ENCODE data around the gene ZNF879.

The ZNF879 gene

GRCh38 chr5:178988436-178989220 is 35.0 kb upstream of the ZNF879 start:
- TF ChIP-seq, protein P1, sequence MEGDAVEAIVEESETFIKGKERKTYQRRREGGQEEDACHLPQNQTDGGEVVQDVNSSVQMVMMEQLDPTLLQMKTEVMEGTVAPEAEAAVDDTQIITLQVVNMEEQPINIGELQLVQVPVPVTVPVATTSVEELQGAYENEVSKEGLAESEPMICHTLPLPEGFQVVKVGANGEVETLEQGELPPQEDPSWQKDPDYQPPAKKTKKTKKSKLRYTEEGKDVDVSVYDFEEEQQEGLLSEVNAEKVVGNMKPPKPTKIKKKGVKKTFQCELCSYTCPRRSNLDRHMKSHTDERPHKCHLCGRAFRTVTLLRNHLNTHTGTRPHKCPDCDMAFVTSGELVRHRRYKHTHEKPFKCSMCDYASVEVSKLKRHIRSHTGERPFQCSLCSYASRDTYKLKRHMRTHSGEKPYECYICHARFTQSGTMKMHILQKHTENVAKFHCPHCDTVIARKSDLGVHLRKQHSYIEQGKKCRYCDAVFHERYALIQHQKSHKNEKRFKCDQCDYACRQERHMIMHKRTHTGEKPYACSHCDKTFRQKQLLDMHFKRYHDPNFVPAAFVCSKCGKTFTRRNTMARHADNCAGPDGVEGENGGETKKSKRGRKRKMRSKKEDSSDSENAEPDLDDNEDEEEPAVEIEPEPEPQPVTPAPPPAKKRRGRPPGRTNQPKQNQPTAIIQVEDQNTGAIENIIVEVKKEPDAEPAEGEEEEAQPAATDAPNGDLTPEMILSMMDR (IDR thresholded peaks at IDR 0.05), result no peak
- no peak for TF ChIP-seq ZFX (IDR thresholded peaks at IDR 0.05; ENCODE audit: borderline replicate concordance)
- H3K27ac ChIP-seq, result no peak overlapping the region

DNA sequence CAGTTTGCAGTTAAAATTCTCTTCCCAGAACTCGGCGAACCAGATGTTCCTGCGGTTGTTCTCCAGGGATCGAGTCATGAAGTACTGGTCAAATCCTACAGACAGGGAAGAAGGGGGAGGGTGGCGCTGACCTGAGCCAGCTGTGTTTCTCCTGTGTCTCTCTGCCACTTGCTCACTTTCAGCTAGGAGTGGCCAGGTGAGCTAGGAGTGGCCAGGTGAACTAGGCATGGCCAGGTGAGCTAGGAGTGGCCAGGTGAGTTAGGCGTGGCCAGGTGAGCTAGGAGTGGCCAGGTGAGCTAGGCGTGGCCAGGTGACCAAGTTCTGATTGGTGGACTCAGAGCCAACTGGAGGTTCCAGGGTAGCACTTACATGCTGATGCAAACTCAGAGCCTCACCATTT is 34.3 kb upstream of the ZNF879 start:
- TF ChIP-seq ZFX (IDR thresholded peaks at IDR 0.05; ENCODE audit: borderline replicate concordance), result no peak
- TF ChIP-seq, protein P1 (IDR thresholded peaks at IDR 0.05), result no peak

GRCh38 chr5:178990491-178990890 is 33.1 kb upstream of the ZNF879 start:
- TF ChIP-seq ZFX (IDR thresholded peaks at IDR 0.05; ENCODE audit: borderline replicate concordance), result no peak
- TF ChIP-seq, protein P1 (IDR thresholded peaks at IDR 0.05), result no peak
- no peak overlapping the region for H3K27ac ChIP-seq

More for the DNA sequence above, 34.3 kb upstream of the ZNF879 start:
- H3K27ac ChIP-seq, result no peak overlapping the region

- TF ChIP-seq ZFX (IDR thresholded peaks at IDR 0.05; ENCODE audit: borderline replicate concordance), result no peak
- TF ChIP-seq, protein P1 (IDR thresholded peaks at IDR 0.05), result no peak
Observed at GRCh38 chr5:178991190-178992145, 32.1 kb upstream of the ZNF879 start.

GRCh38 chr5:178992291-178992895 is 31.2 kb upstream of the ZNF879 start:
- TF ChIP-seq, protein P1 (IDR thresholded peaks at IDR 0.05), result no peak
- TF ChIP-seq ZFX (IDR thresholded peaks at IDR 0.05; ENCODE audit: borderline replicate concordance), result no peak
- no peak overlapping the region for H3K27ac ChIP-seq

More at GRCh38 chr5:178991190-178992145, 32.1 kb upstream of the ZNF879 start:
- no peak overlapping the region for H3K27ac ChIP-seq

DNA sequence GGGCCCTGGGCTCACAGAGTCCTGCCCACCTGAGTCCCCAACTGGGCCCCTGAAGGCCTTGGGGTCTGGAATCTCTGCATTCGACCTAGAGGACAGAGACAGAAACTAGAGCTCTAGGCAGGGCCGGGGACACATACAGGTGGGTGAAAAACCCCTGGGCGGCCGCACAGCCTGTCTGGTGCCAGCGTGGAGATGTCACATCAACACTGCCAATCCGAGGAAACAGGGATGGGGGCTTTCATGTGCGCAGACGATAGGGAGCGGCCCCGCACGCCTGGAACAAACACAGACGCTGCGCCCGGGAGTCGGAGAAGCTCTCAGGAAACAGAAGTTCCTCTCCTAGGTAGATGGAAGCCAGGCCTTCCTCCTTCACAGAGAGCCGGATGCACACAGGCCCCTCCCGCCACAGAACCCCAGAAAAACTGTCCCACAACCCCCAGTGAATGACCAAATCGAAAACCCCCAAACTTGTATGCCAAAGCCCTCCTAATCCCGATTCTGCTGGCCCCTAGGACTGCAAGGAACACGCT is 30.3 kb upstream of the ZNF879 start:
- TF ChIP-seq, protein P1 (IDR thresholded peaks at IDR 0.05), result no peak
- no peak for TF ChIP-seq ZFX (IDR thresholded peaks at IDR 0.05; ENCODE audit: borderline replicate concordance)
- no peak overlapping the region for H3K27ac ChIP-seq
